T-cell (primary cell): ENCODE results near the gene RAB30. TPM values are rescaled to one million over a fixed set of nuclear protein-coding genes. Genes with fewer than 3 reads are reported as not detected.

Experiments
- ATAC-seq, 4 experiments: fragments of 200-7000 bp in 3 of 4; fragments of 150-1000 bp in 1 of 4; cut with Tn5 transposase; replicated peaks in 1 of 4; 1 replicate in 3 of 4; 2 replicates in 1 of 4; pipeline ENCODE4 v1.10.0; 2021; ENCODE audit warnings: moderate library complexity in 3 of 4, mild to moderate bottlenecking in 2 of 4, moderate number of reproducible peaks in 1 of 4
- CTCF ChIA-PET, 2 donors: fragments of 300-600 bp; sonication (Branson Sonifier 250); formaldehyde crosslinking; loops; one replicate each; lab custom pipeline; 2022; ENCODE audit warnings: antibody characterized with exemption in 2 of 2; lab: Charles Lee
- POLR2A ChIA-PET, 2 donors: fragments of 300-600 bp; sonication (Branson Sonifier 250); formaldehyde crosslinking; loops; one replicate each; lab custom pipeline; 2022; ENCODE audit warnings: antibody characterized with exemption in 2 of 2; lab: Charles Lee
- DNase-seq, 35 experiments: peaks; one replicate each; pipeline versions ENCODE4 v3.0.0 to v3.0.0-alpha.2; 2013 to 2023
- H3K27ac ChIP-seq: one replicate; pipeline ENCODE4 v1.5.1; 2013; ENCODE audit warnings: low read length
- H3K27me3 ChIP-seq, 2 experiments: replicated peaks in 1 of 2; 1 replicate in 1 of 2; 2 replicates in 1 of 2; pipeline versions ENCODE4 v1.6.1 to v1.7.0; 2013; ENCODE audit warnings: low read length in 1 of 2, mixed read lengths in 1 of 2; ENCODE audit not compliant: control insufficient read depth in 2 of 2, insufficient read depth in 2 of 2; ENCODE audit errors: extremely low read depth in 1 of 2
- H3K36me3 ChIP-seq, 2 donors: 1 replicate in 1 of 2; 2 replicates in 1 of 2; pipeline versions ENCODE4 v1.6.1 to v1.7.0; 2013; ENCODE audit warnings: low read length in 1 of 2; ENCODE audit not compliant: control insufficient read depth in 2 of 2, insufficient read depth in 1 of 2; ENCODE audit errors: extremely low read depth in 1 of 2
- H3K4me1 ChIP-seq, 2 experiments: 1 replicate in 1 of 2; 2 replicates in 1 of 2; pipeline versions ENCODE4 v1.6.1 to v1.7.0; 2013; ENCODE audit warnings: low read length in 2 of 2, mixed read lengths in 1 of 2; ENCODE audit not compliant: insufficient read depth in 2 of 2, control insufficient read depth in 1 of 2; ENCODE audit errors: extremely low read depth in 1 of 2
- H3K4me3 ChIP-seq, 2 donors: 1 replicate in 1 of 2; 2 replicates in 1 of 2; pipeline versions ENCODE4 v1.5.1 to v1.7.0; 2013; ENCODE audit warnings: mild to moderate bottlenecking in 2 of 2, low read length in 1 of 2, moderate library complexity in 1 of 2; ENCODE audit not compliant: control insufficient read depth in 1 of 2; ENCODE audit errors: extremely low read depth in 1 of 2
- H3K9me3 ChIP-seq: 2 replicates; pipeline ENCODE4 v1.7.0; 2013
- H3K27ac Mint-ChIP-seq, 2 donors: one replicate each; pipeline ENCODE4 v1.8.0; 2020 to 2021; ENCODE audit warnings: mild to moderate bottlenecking in 2 of 2, mixed read lengths in 2 of 2
- H3K27me3 Mint-ChIP-seq, 2 donors: one replicate each; pipeline ENCODE4 v1.8.0; 2021 to 2022; ENCODE audit warnings: mixed read lengths in 2 of 2
- H3K36me3 Mint-ChIP-seq: one replicate; pipeline ENCODE4 v1.8.0; 2021; ENCODE audit warnings: mixed read lengths
- H3K4me1 Mint-ChIP-seq, 3 donors: one replicate each; pipeline ENCODE4 v1.8.0; 2020 to 2022; ENCODE audit warnings: mixed read lengths in 3 of 3, mild to moderate bottlenecking in 1 of 3
- H3K4me3 Mint-ChIP-seq, 3 donors: one replicate each; pipeline ENCODE4 v1.8.0; 2020 to 2022; ENCODE audit warnings: mild to moderate bottlenecking in 3 of 3, mixed read lengths in 3 of 3, moderate library complexity in 3 of 3
- H3K9me3 Mint-ChIP-seq, 3 donors: one replicate each; pipeline ENCODE4 v1.8.0; 2020 to 2022; ENCODE audit warnings: mixed read lengths in 3 of 3
- whole genome bisulfite sequencing: methylation state at CpG from one replicate; pipeline ENCODE4 v1.1.5; 2013; ENCODE audit warnings: missing lambda C conversion rate; ENCODE audit not compliant: insufficient coverage; 5-methylcytosine and 5-hydroxymethylcytosine counted together
- total RNA-seq, 35 experiments: library from RNA in 6 of 35; stranded (reverse) in 6 of 35; fragments of 120-200 nt in 1 of 35; gene quantifications; one replicate each; pipeline versions ENCODE4 v1.2.1 to v1.2.4 and lab custom pipeline; 2013 to 2026

Gene RAB30
- total RNA-seq, 5 donors from 2014 or later (not counting 1 experiment from before 2014, with no cell fraction given): 18.6 to 44.5 (median 20.1) TPM

- H3K4me1 Mint-ChIP-seq: peaks cover 43 to 47% (median 43%) of the 10 kb centered on the region in 3 donors
- no peak for ATAC-seq
- ChIA-PET CTCF (no interaction called here), POLR2A (no interaction called here)
- H3K27me3 ChIP-seq: no peaks in the 10 kb centered on the region
- no peak overlapping the region for H3K27ac ChIP-seq
- no peaks in the 10 kb centered on the region for H3K36me3 ChIP-seq
- no peak overlapping the region for H3K27ac Mint-ChIP-seq
- peaks cover 30% of the 10 kb centered on the region for H3K36me3 Mint-ChIP-seq
- no peak overlapping the region for H3K4me3 Mint-ChIP-seq
- no peak overlapping the region for H3K4me3 ChIP-seq
- no peaks in the 10 kb centered on the region for H3K27me3 Mint-ChIP-seq
- no peak for DNase-seq
- no CpG with 5 or more reads among the region's 1 CpG for WGBS
- peaks cover 14 to 20% of the 10 kb centered on the region in 2 experiments for H3K4me1 ChIP-seq
- H3K9me3 Mint-ChIP-seq: no peaks in the 10 kb centered on the region
- no peaks in the 10 kb centered on the region for H3K9me3 ChIP-seq
These were observed 38.3 kb downstream of the RAB30 start for GRCh38 chr11:83033371-83033770.

GRCh38 chr11:83031127-83031526, 40.6 kb downstream of the RAB30 start:
- Histone ChIP-seq H3K9me3 (no peaks in the 10 kb centered on the region), H3K4me1 (peaks cover 14 to 17% of the 10 kb centered on the region in 2 experiments), H3K4me3 (no peak overlapping the region), H3K27me3 (no peaks in the 10 kb centered on the region), H3K27ac (no peak overlapping the region), H3K36me3 (no peaks in the 10 kb centered on the region)
- no peak overlapping the region for H3K4me3 Mint-ChIP-seq
- WGBS: no CpG with 5 or more reads among the region's 4 CpGs
- no peaks in the 10 kb centered on the region for H3K27me3 Mint-ChIP-seq
- H3K27ac Mint-ChIP-seq: no peak overlapping the region
- CTCF ChIA-PET: no interaction called here
- POLR2A ChIA-PET: interaction anchor here in 1 of 2 donors (0.6 kb wide), 1 partner anchor 18 kb away, joined by 3 read pairs; no protein-coding TSS in a partner anchor
- H3K9me3 Mint-ChIP-seq: no peaks in the 10 kb centered on the region
- ATAC-seq (no peak), DNase-seq (no peak)
- H3K36me3 Mint-ChIP-seq: peaks cover 30% of the 10 kb centered on the region
- peaks cover 34 to 46% (median 39%) of the 10 kb centered on the region in 3 donors for H3K4me1 Mint-ChIP-seq

- WGBS: no CpG with 5 or more reads among the region's 2 CpGs
- no peak for ATAC-seq
- Mint-ChIP-seq H3K4me3 (no peak overlapping the region), H3K9me3 (no peaks in the 10 kb centered on the region), H3K4me1 (peaks cover 35 to 46% (median 41%) of the 10 kb centered on the region in 3 donors), H3K27me3 (no peaks in the 10 kb centered on the region), H3K36me3 (peaks cover 19% of the 10 kb centered on the region), H3K27ac (no peak overlapping the region)
- DNase-seq: no peak
- Histone ChIP-seq H3K4me3 (no peak overlapping the region), H3K4me1 (peaks cover 3 to 16% of the 10 kb centered on the region in 2 experiments), H3K36me3 (no peaks in the 10 kb centered on the region), H3K9me3 (no peaks in the 10 kb centered on the region), H3K27me3 (no peaks in the 10 kb centered on the region), H3K27ac (no peak overlapping the region)
- ChIA-PET CTCF (no interaction called here), POLR2A (no interaction called here)
These were observed 43.9 kb downstream of the RAB30 start for GRCh38 chr11:83027794-83028193.

GRCh38 chr11:83027289-83027688, 44.4 kb downstream of the RAB30 start:
- Mint-ChIP-seq H3K36me3 (peaks cover 15% of the 10 kb centered on the region), H3K4me3 (no peak overlapping the region), H3K27ac (no peak overlapping the region), H3K27me3 (no peaks in the 10 kb centered on the region), H3K9me3 (no peaks in the 10 kb centered on the region), H3K4me1 (peaks cover 35 to 46% (median 41%) of the 10 kb centered on the region in 3 donors)
- H3K4me1 ChIP-seq: peaks cover 3 to 16% of the 10 kb centered on the region in 2 experiments
- H3K36me3 ChIP-seq: no peaks in the 10 kb centered on the region
- CTCF ChIA-PET: interaction anchor here in 1 of 2 donors (0.5 kb wide), 1 partner anchor 81 kb away, joined by 4 read pairs; no protein-coding TSS in a partner anchor
- POLR2A ChIA-PET: no interaction called here
- no peak for DNase-seq
- ATAC-seq: no peak
- H3K27me3 ChIP-seq: no peaks in the 10 kb centered on the region
- no peaks in the 10 kb centered on the region for H3K9me3 ChIP-seq
- 90% methylated on average over 2 of the region's 5 CpGs for WGBS
- H3K27ac ChIP-seq: no peak overlapping the region
- H3K4me3 ChIP-seq: no peak overlapping the region

GRCh38 chr11:83026229-83026628, 45.5 kb downstream of the RAB30 start:
- WGBS: no CpG with 5 or more reads among the region's 4 CpGs
- no peaks in the 10 kb centered on the region for H3K9me3 Mint-ChIP-seq
- ATAC-seq: no peak
- Histone ChIP-seq H3K4me3 (no peak overlapping the region), H3K27me3 (no peaks in the 10 kb centered on the region), H3K27ac (no peak overlapping the region), H3K36me3 (no peaks in the 10 kb centered on the region), H3K4me1 (peaks cover 3 to 16% of the 10 kb centered on the region in 2 experiments), H3K9me3 (no peaks in the 10 kb centered on the region)
- peaks cover 35 to 45% (median 41%) of the 10 kb centered on the region in 3 donors for H3K4me1 Mint-ChIP-seq
- H3K36me3 Mint-ChIP-seq: peaks cover 9% of the 10 kb centered on the region
- H3K27ac Mint-ChIP-seq: no peak overlapping the region
- ChIA-PET POLR2A (no interaction called here), CTCF (interaction anchor here (0.6 kb wide), 2 partner anchors 20 to 55 kb away, joined by 3 read pairs; no protein-coding TSS in a partner anchor)
- H3K4me3 Mint-ChIP-seq: no peak overlapping the region
- no peak for DNase-seq
- no peaks in the 10 kb centered on the region for H3K27me3 Mint-ChIP-seq

- CTCF ChIA-PET: interaction anchor here in 1 of 2 donors (1.0 kb wide), 1 partner anchor 225 kb away, joined by 3 read pairs; no protein-coding TSS in a partner anchor
- DNase-seq: no peak
- Histone ChIP-seq H3K9me3 (no peaks in the 10 kb centered on the region), H3K4me3 (no peak overlapping the region), H3K36me3 (no peaks in the 10 kb centered on the region), H3K27ac (no peak overlapping the region), H3K4me1 (peaks cover 3 to 16% of the 10 kb centered on the region in 2 experiments), H3K27me3 (no peaks in the 10 kb centered on the region)
- 33% methylated on average over 1 of the region's 2 CpGs for WGBS
- Mint-ChIP-seq H3K4me3 (no peak overlapping the region), H3K9me3 (no peaks in the 10 kb centered on the region), H3K27ac (no peak overlapping the region), H3K4me1 (peaks cover 35 to 45% (median 41%) of the 10 kb centered on the region in 3 donors), H3K36me3 (peaks cover 5% of the 10 kb centered on the region), H3K27me3 (no peaks in the 10 kb centered on the region)
- no peak for ATAC-seq
- POLR2A ChIA-PET: no interaction called here
These were observed 46.4 kb downstream of the RAB30 start for GRCh38 chr11:83025267-83025704.
